ENCODE measurements around the gene AMY2A.
"Not testable (repeated sequence)": the region's sequence is repeated elsewhere in the genome, so short reads cannot be mapped to it uniquely, and the experiment has no call there.

The AMY2A gene

GRCh38 chr1:103616994-103617477, at the start of gene AMY2A:
AMY2A (plus strand) TSS chr1:103617427; CDS start chr1:103617441, 14 bp downstream.
- DNase-seq = not testable (repeated sequence)

- DNase-seq = no peak
These were observed 47.7 kb upstream of the AMY2A start for GRCh38 chr1:103569493-103569892.

- DNase-seq = not testable (repeated sequence)
These were observed 45.9 kb upstream of the AMY2A start, which contains the start of gene AMY2B for GRCh38 chr1:103571289-103571688. AMY2B (plus strand) TSS chr1:103571589; CDS start chr1:103571603, 14 bp downstream.

GRCh38 chr1:103576065-103576464, 41.2 kb upstream of the AMY2A start:
- no peak for DNase-seq

- DNase-seq = not testable (repeated sequence)
These were observed 40.4 kb upstream of the AMY2A start for GRCh38 chr1:103576784-103577183.

- no peak for DNase-seq
These were observed 34.8 kb upstream of the AMY2A start for GRCh38 chr1:103582464-103582863.

GRCh38 chr1:103583887-103584286, 33.3 kb upstream of the AMY2A start:
- no peak for DNase-seq

GRCh38 chr1:103584537-103584936, 32.7 kb upstream of the AMY2A start:
- no peak for DNase-seq

- not testable (repeated sequence) for DNase-seq
These were observed 14.5 kb upstream of the AMY2A start for GRCh38 chr1:103602740-103603139.

GRCh38 chr1:103616362-103616761, 865 bp upstream of the AMY2A start:
- DNase-seq = no peak

- DNase-seq = not testable (repeated sequence)
These were observed 10.2 kb downstream of the AMY2A start for GRCh38 chr1:103627436-103627835.

- not testable (repeated sequence) for DNase-seq
These were observed 24.0 kb downstream of the AMY2A start for GRCh38 chr1:103641194-103641593.

- DNase-seq = not testable (repeated sequence)
These were observed 26.7 kb downstream of the AMY2A start for GRCh38 chr1:103643908-103644307.

- not testable (repeated sequence) for DNase-seq
These were observed 33.1 kb downstream of the AMY2A start for GRCh38 chr1:103650305-103650704.

- DNase-seq = not testable (repeated sequence)
These were observed 33.7 kb downstream of the AMY2A start for GRCh38 chr1:103650889-103651288.

- not testable (repeated sequence) for DNase-seq
These were observed 36.9 kb downstream of the AMY2A start for GRCh38 chr1:103654133-103654532.

- not testable (repeated sequence) for DNase-seq
These were observed 38.2 kb downstream of the AMY2A start, which contains the start of gene AMY1A for GRCh38 chr1:103655460-103655859. AMY1A (plus strand) TSS chr1:103655760; CDS start chr1:103656331, 571 bp downstream.
